ENCODE measurements around the gene NEAT1.

Gene NEAT1

DNA sequence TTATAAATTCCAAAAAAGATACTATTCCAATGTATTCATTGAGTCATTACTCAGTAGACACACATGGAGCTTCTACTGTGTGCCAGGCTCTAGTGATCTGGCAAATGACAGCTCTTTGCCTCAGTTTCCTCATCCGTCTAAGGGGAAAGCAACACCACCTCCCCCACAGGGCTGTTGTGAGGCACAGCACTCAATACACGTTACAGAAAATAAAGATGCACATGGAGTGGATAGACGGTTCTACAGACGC, 69.7 kb downstream of the NEAT1 start:
- Histone ChIP-seq H3K36me3 (ENCODE audit: insufficient read depth, insufficient read length, low read length) (no peaks in the 10 kb centered on the region), H3K4me1 (ENCODE audit: insufficient read depth, insufficient read length) (peaks cover 32% of the 10 kb centered on the region), H3K9ac (ENCODE audit: insufficient read length, low read depth) (peak overlapping the region; percentile 21), H3K27me3 (ENCODE audit: insufficient read depth, insufficient read length) (no peaks in the 10 kb centered on the region), H3K9me3 (ENCODE audit: insufficient read depth, low read length) (no peaks in the 10 kb centered on the region), H3K4me3 (ENCODE audit: insufficient read length, low read depth) (no peak overlapping the region)
- TF ChIP-seq SUZ12 (IDR thresholded peaks at IDR 0.05; ENCODE audit: extremely low read depth, insufficient read depth, insufficient read length) (no peak), ZNF274 (IDR thresholded peaks at IDR 0.05; ENCODE audit: low read depth, low read length) (no peak), YY1 (IDR thresholded peaks at IDR 0.05; ENCODE audit: insufficient read depth, insufficient read length) (no peak)
- no peak for DNase-seq (ENCODE audit: low read depth, low spot score)

DNA sequence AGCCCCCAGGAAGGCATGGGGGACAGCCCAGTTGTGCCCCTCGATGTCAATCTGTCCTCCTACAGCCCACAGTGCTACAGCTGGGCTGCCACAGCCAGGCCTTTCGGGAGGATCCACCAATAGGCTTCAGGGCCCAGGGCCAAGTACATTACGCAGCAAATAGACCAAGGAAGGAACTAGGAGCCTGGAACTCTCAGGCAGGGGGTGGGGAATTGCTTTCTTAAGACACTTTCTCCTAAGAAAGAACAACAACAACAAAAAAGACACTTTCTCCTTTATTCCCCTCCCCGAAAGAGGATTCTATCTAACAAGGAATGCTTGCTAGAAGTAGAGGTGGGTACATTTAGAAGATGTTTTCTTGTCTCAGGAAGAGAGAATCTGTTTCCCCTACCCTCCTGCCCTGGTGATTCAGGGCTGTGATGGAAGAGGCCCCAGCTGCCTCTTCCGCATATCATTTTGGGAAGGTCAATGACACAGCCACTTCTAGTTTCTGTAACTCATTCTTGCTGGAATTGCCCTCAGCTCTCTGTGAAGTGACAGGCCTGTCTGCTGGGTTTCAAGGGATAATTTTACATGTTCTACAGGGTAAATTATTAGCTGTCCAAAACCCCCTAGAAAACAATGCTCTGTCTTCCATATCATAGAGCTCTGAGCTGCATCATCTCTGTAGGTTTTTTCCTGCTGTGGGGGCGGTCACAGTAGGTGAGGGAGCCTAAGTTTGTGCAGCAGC, 70.2 kb downstream of the NEAT1 start:
- Histone ChIP-seq H3K9ac (ENCODE audit: insufficient read length, low read depth) (peak overlapping the region; percentile 21), H3K4me3 (ENCODE audit: insufficient read length, low read depth) (no peak overlapping the region), H3K9me3 (ENCODE audit: insufficient read depth, low read length) (no peaks in the 10 kb centered on the region), H3K4me1 (ENCODE audit: insufficient read depth, insufficient read length) (peaks cover 31% of the 10 kb centered on the region), H3K36me3 (ENCODE audit: insufficient read depth, insufficient read length, low read length) (no peaks in the 10 kb centered on the region), H3K27me3 (ENCODE audit: insufficient read depth, insufficient read length) (no peaks in the 10 kb centered on the region)
- TF ChIP-seq SUZ12 (IDR thresholded peaks at IDR 0.05; ENCODE audit: extremely low read depth, insufficient read depth, insufficient read length), result no peak
- TF ChIP-seq YY1 (IDR thresholded peaks at IDR 0.05; ENCODE audit: insufficient read depth, insufficient read length), result no peak
- no peak for TF ChIP-seq ZNF274 (IDR thresholded peaks at IDR 0.05; ENCODE audit: low read depth, low read length)
- no peak for DNase-seq (ENCODE audit: low read depth, low spot score)

DNA sequence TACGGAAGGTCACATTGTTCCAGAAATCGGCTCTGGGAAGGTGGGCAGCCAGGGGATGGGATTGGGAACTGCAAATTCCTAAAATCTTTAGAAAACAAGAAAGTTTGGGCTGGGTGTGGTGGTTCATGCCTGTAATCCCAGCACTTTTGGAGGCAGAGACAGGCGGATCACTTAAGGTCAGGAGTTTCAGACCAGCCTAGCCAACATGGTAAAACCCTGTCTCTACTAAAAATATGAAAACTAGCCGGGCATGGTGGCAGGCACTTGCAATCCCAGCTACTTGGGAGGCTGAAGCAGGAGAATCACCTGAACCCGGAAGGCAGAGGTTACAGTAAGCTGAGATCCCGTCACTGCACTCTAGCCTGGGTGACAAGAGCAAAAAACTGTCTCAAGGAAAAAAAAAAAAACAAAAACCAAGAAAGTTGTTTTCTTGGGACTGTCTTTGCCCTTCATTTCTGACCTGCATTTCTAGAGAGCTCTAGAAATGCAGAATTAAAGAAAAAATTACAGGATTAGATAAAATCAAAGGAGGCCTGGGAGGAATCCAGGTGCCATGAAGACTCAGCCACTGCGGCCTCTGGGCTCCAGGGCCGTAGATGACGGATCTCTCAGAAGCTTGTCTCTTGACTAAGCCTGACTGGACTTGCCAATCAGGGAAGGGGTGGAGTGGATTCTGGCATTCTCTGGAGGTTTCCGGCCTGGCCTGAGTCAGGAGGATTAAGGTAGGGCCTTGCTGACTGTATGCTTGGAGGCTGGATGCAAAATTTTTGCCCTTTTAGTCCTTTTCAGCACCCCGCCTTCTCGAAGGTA, 71.0 kb downstream of the NEAT1 start:
- Histone ChIP-seq H3K4me3 (ENCODE audit: insufficient read length, low read depth) (no peak overlapping the region), H3K4me1 (ENCODE audit: insufficient read depth, insufficient read length) (peaks cover 26% of the 10 kb centered on the region), H3K36me3 (ENCODE audit: insufficient read depth, insufficient read length, low read length) (no peaks in the 10 kb centered on the region), H3K9me3 (ENCODE audit: insufficient read depth, low read length) (no peaks in the 10 kb centered on the region), H3K9ac (ENCODE audit: insufficient read length, low read depth) (peak overlapping the region; percentile 44), H3K27me3 (ENCODE audit: insufficient read depth, insufficient read length) (no peaks in the 10 kb centered on the region)
- no peak for DNase-seq (ENCODE audit: low read depth, low spot score)
- no peak for TF ChIP-seq YY1 (IDR thresholded peaks at IDR 0.05; ENCODE audit: insufficient read depth, insufficient read length)
- no peak for TF ChIP-seq SUZ12 (IDR thresholded peaks at IDR 0.05; ENCODE audit: extremely low read depth, insufficient read depth, insufficient read length)
- TF ChIP-seq ZNF274 (IDR thresholded peaks at IDR 0.05; ENCODE audit: low read depth, low read length), result no peak
